ENCODE measurements around the gene MORN1. TPM values are rescaled to one million over a fixed set of nuclear protein-coding genes. Genes with fewer than 3 reads are reported as not detected.
A peak's percentile ranks its signal among the peaks of the same experiment; 100 is the strongest.

MORN1 gene
- total and polyA plus RNA-seq, 9 of the 15 experiments (the other 6 are each of a cell fraction or from before 2014, with no cell fraction given): 0.24 to 9.3 (median 4.2) TPM

GRCh38 chr1:2391041-2391930 lies at the start of gene MORN1, which contains the start of gene RER1 (continued):
- TF ChIP-seq ARID3B (CRISPR knock-in tag; IDR thresholded peaks at IDR 0.05; ENCODE audit: borderline replicate concordance) (no peak), PML (IDR thresholded peaks at IDR 0.05; ENCODE audit: low read length) (peak; percentile 55; the same call in 1 of the 2 replicates), DPF2 (IDR thresholded peaks at IDR 0.05) (no peak), HMG20A (CRISPR knock-in tag; conservative IDR thresholded peaks at IDR 0.05) (no peak), TGIF2 (CRISPR knock-in tag; IDR thresholded peaks at IDR 0.05) (no peak), BDP1 (IDR thresholded peaks at IDR 0.05; ENCODE audit: insufficient read depth, insufficient read length) (no peak), SRSF7 (optimal IDR thresholded peaks at IDR 0.05; ENCODE audit: low read depth, low read length) (no peak), MTF1 (CRISPR knock-in tag; IDR thresholded peaks at IDR 0.05; ENCODE audit: borderline replicate concordance) (no peak), SMAD2 (IDR thresholded peaks at IDR 0.05; ENCODE audit: low read depth, low read length) (no peak), NELFE (IDR thresholded peaks at IDR 0.05; ENCODE audit: insufficient read depth, insufficient read length) (no peak), ZNF639 (CRISPR knock-in tag; conservative IDR thresholded peaks at IDR 0.05 in 1 of 2, IDR thresholded peaks at IDR 0.05 in 1 of 2) (peak in 1 of 2 experiments; percentile 96; a peak in 2 of 4 replicates), GABPB1 (CRISPR knock-in tag; IDR thresholded peaks at IDR 0.05) (peak; percentile 98), TRIM24 (IDR thresholded peaks at IDR 0.05) (peak in 1 of 2 experiments; percentile 66; a peak in 2 of 4 replicates), ZZZ3 (IDR thresholded peaks at IDR 0.05) (no peak), KLF1 (tag; IDR thresholded peaks at IDR 0.05) (peak; percentile 92)

Measured in K562 (cell line).